ENCODE measurements around the gene U2AF1L4. TPM values are rescaled to one million over a fixed set of nuclear protein-coding genes. Genes with fewer than 3 reads are reported as not detected.
"Not testable (repeated sequence)": the region's sequence is repeated elsewhere in the genome, so short reads cannot be mapped to it uniquely, and the experiment has no call there.

Gene U2AF1L4
- total and polyA plus RNA-seq, 3 experiments from 2014 or later, result 29.0 to 37.5 (median 32.2) TPM

DNA sequence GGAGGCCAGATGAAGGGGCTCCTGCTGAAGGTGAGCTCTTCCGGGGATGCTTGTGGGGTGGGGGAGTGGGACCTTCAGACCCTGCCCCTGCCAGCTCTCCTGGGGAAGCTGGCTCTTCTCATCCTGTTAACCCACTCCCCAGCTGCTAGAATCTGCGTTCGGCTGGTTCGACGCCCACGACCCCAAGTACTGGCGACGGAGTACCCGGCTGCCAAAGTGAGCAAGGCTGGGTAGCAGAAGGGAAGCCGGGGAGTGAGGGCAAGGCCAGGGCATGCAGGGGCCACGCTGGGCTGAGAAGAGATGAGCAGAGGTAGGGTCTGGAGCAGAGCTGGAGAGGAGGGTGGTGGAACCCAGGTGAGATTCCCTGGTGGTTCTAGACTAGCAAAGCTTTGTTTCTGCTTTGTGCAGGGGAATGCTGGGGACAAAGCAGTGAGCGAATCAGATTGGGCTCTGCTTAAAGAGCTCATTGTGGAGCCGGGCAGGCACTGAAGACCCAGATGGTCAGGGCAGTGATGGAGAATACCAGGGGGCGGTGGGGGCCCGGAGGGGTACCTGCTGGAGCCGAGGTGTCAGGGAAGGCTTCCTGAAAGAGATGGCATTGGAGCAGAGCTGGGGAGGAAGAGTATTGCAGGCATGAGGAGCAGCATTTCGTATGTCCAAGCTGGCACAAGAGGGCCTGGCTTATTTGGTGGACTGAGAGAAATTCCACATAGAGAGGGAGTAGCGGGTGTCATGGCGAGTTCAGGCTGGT is 17.1 kb downstream of the U2AF1L4 start:
- ChIA-PET CTCF (interaction anchor here (1.1 to 1.4 kb wide), 2 partner anchors 9 to 16 kb away, joined by 3 to 5 read pairs; no protein-coding TSS in a partner anchor), POLR2A (interaction anchor here (0.9 to 1.5 kb wide), 2 partner anchors 9 to 20 kb away, joined by 3 to 5 read pairs; partner anchors contain the start of gene LIN37)
- H3K4me1 ChIP-seq (ENCODE audit: insufficient read depth, low read length), result no peaks in the 10 kb centered on the region
- Mint-ChIP-seq H3K27me3 (no peaks in the 10 kb centered on the region), H3K4me3 (peak overlapping the region in 2 of 7 donors; percentile 32 to 34), H3K27ac (peak overlapping the region in 1 of 8 donors; percentile 86), H3K4me1 (peaks cover 0 to 5% (median 3%) of the 10 kb centered on the region in 3 donors), H3K9me3 (no peaks in the 10 kb centered on the region), H3K36me3 (peaks cover 5 to 88% (median 16%) of the 10 kb centered on the region in 3 donors)
- H3K27me3 ChIP-seq (ENCODE audit: insufficient read depth, low read length, poor library complexity, severe bottlenecking), result no peaks in the 10 kb centered on the region
- H3K27ac ChIP-seq (ENCODE audit: low read depth, low read length), result no peak overlapping the region
- peaks cover 79% of the 10 kb centered on the region for H3K36me3 ChIP-seq (ENCODE audit: insufficient read depth, low read length)
- no peak for DNase-seq
- no peaks in the 10 kb centered on the region for H3K9me3 ChIP-seq (ENCODE audit: low read length)
- H3K4me3 ChIP-seq (ENCODE audit: low read length), result no peak overlapping the region

DNA sequence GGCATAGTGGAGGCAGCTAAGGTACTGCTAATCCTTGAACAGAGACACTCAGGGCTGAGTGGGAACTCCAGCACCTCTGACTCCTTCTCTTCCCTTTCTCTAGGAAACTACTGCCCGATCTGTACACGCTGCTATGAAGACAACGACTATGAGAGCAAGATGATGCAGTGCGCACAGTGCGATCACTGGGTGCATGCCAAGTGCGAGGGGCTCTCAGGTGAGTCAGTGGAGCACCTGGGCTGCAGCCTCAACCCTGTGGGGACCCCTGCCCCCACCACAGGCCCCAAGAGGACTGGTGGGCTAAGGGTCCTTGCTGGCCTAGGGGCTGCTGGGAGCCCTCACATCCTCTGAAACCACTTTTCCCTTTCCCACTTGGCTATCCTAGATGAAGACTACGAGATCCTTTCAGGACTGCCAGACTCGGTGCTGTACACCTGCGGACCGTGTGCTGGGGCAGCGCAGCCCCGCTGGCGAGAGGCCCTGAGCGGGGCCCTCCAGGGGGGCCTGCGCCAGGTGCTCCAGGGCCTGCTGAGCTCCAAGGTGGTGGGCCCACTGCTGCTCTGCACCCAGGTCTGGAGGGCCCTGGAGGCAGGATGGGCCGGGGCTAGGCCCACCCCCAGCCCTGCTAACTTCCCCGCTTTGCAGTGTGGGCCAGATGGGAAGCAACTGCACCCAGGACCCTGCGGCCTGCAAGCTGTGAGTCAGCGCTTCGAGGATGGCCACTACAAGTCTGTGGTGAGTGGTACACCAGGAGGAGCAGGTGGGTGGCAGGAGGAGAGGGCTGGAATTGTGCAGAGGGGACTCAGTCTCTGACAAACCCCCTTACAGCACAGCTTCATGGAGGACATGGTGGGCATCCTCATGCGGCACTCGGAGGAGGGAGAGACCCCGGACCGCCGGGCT is 17.9 kb downstream of the U2AF1L4 start:
- peaks cover 5 to 94% (median 16%) of the 10 kb centered on the region in 3 donors for H3K36me3 Mint-ChIP-seq

DNA sequence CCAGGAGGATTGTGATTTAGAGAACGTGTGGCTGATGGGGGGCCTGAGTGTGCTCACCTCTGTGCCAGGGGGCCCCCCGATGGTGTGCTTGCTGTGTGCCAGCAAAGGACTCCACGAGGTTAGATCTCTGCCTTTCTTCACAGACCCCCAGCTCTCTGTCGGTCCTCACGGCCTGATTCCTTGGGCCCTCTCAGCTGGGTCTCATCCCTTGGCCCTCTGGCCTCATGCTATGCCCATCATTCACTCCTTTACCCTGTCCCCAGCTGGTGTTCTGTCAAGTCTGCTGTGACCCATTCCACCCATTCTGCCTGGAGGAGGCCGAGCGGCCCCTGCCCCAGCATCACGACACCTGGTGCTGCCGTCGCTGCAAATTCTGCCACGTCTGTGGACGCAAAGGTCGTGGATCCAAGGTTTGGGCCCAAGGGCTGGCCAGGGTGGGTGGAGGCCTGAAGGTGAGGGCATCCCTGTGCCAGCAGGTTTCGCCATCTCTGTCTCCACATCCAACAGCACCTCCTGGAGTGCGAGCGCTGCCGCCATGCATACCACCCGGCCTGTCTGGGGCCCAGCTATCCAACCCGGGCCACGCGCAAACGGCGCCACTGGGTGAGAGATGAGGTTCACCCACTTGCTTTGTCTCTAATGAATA is 19.9 kb downstream of the U2AF1L4 start:
- Histone ChIP-seq H3K27me3 (ENCODE audit: insufficient read depth, low read length, poor library complexity, severe bottlenecking) (no peaks in the 10 kb centered on the region), H3K27ac (ENCODE audit: low read depth, low read length) (no peak overlapping the region), H3K4me3 (ENCODE audit: low read length) (no peak overlapping the region), H3K4me1 (ENCODE audit: insufficient read depth, low read length) (no peaks in the 10 kb centered on the region), H3K36me3 (ENCODE audit: insufficient read depth, low read length) (peaks cover 80% of the 10 kb centered on the region), H3K9me3 (ENCODE audit: low read length) (no peaks in the 10 kb centered on the region)
- no peaks in the 10 kb centered on the region for H3K9me3 Mint-ChIP-seq
- H3K27me3 Mint-ChIP-seq, result no peaks in the 10 kb centered on the region
- POLR2A ChIA-PET, result no interaction called here
- CTCF ChIA-PET, result no interaction called here
- peak overlapping the region in 2 of 8 donors; percentile 58 to 74 for H3K27ac Mint-ChIP-seq
- H3K4me3 Mint-ChIP-seq, result no peak overlapping the region
- DNase-seq, result no peak
- peaks cover 5 to 91% (median 15%) of the 10 kb centered on the region in 3 donors for H3K36me3 Mint-ChIP-seq
- peaks cover 1 to 11% (median 4%) of the 10 kb centered on the region in 3 donors for H3K4me1 Mint-ChIP-seq

More for the DNA sequence above, 17.9 kb downstream of the U2AF1L4 start:
- no peaks in the 10 kb centered on the region for H3K9me3 Mint-ChIP-seq
- Histone ChIP-seq H3K27me3 (ENCODE audit: insufficient read depth, low read length, poor library complexity, severe bottlenecking) (no peaks in the 10 kb centered on the region), H3K4me3 (ENCODE audit: low read length) (no peak overlapping the region), H3K36me3 (ENCODE audit: insufficient read depth, low read length) (peaks cover 87% of the 10 kb centered on the region), H3K9me3 (ENCODE audit: low read length) (no peaks in the 10 kb centered on the region), H3K4me1 (ENCODE audit: insufficient read depth, low read length) (no peaks in the 10 kb centered on the region), H3K27ac (ENCODE audit: low read depth, low read length) (no peak overlapping the region)
- no peak for DNase-seq
- H3K27ac Mint-ChIP-seq, result no peak overlapping the region
- peaks cover 0 to 7% (median 4%) of the 10 kb centered on the region in 3 donors for H3K4me1 Mint-ChIP-seq
- ChIA-PET POLR2A (interaction anchor here (0.8 to 1.5 kb wide), 3 partner anchors 9 to 21 kb away, joined by 3 to 5 read pairs (median 3); partner anchors contain the start of gene LIN37), CTCF (interaction anchor here (1.1 to 1.4 kb wide), 2 partner anchors 10 to 17 kb away, joined by 3 to 5 read pairs; no protein-coding TSS in a partner anchor)
- no peaks in the 10 kb centered on the region for H3K27me3 Mint-ChIP-seq
- H3K4me3 Mint-ChIP-seq, result no peak overlapping the region

DNA sequence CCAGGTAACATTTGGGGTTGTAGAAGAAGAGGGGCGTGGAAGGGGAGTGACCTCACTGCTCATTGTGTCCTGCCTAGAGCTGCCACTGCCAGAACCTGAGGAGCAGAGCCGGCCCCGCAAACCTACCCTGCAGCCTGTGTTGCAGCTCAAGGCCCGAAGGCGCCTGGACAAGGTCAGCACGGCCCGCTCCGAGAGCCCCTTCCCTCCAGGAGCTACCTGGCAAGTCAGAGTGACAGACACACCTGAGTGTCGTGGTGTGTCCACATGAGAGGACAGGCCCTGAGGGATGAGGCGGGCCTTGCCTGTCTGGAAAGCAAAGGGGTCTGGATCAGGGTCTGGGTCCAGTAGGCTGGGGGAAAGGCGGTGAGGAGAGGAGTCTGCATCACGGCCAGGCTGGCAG is 20.7 kb downstream of the U2AF1L4 start:
- Mint-ChIP-seq H3K36me3 (peaks cover 5 to 91% (median 14%) of the 10 kb centered on the region in 3 donors), H3K27me3 (no peaks in the 10 kb centered on the region), H3K4me1 (peaks cover 5 to 15% (median 6%) of the 10 kb centered on the region in 3 donors), H3K4me3 (no peak overlapping the region), H3K9me3 (no peaks in the 10 kb centered on the region), H3K27ac (peak overlapping the region in 1 of 8 donors; percentile 75)
- ChIA-PET POLR2A (interaction anchor here (1.2 kb wide), 1 partner anchor 17 kb away, joined by 3 read pairs; the partner anchor contains the start of gene IGFLR1), CTCF (interaction anchor here (1.4 kb wide), 1 partner anchor 12 kb away, joined by 3 read pairs; no protein-coding TSS in a partner anchor)
- no peaks in the 10 kb centered on the region for H3K27me3 ChIP-seq (ENCODE audit: insufficient read depth, low read length, poor library complexity, severe bottlenecking)
- no peak for DNase-seq
- H3K9me3 ChIP-seq (ENCODE audit: low read length), result no peaks in the 10 kb centered on the region
- H3K36me3 ChIP-seq (ENCODE audit: insufficient read depth, low read length), result peaks cover 72% of the 10 kb centered on the region
- H3K4me3 ChIP-seq (ENCODE audit: low read length), result no peak overlapping the region
- peaks cover 5% of the 10 kb centered on the region for H3K4me1 ChIP-seq (ENCODE audit: insufficient read depth, low read length)
- no peak overlapping the region for H3K27ac ChIP-seq (ENCODE audit: low read depth, low read length)

DNA sequence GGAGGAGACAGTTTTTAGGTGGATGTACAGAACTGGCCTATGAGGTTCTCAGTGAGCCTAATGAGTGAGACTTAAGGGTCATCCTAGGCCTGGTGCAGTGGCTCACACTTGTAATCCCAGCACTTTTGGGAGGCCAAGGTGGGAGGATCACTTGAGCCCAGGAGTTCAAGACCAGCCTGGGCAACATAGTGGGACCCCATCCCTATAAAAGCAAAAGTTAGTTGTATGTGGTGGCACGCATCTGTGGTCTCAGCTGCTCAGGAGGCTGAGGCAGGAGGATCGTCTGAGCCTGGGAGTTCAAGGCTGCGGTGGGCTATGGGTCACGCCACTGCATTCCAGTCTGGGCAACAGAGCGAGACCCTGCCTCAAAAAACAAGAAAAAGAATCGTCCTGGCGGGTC is 21.1 kb downstream of the U2AF1L4 start:
- CTCF ChIA-PET, result interaction anchor here (1.4 kb wide), 1 partner anchor 12 kb away, joined by 3 read pairs; no protein-coding TSS in a partner anchor
- not testable (repeated sequence) for DNase-seq; H3K9me3 Mint-ChIP-seq; H3K27me3 ChIP-seq (ENCODE audit: insufficient read depth, low read length, poor library complexity, severe bottlenecking); H3K27me3 Mint-ChIP-seq; H3K4me3 ChIP-seq (ENCODE audit: low read length); H3K4me1 ChIP-seq (ENCODE audit: insufficient read depth, low read length); H3K27ac ChIP-seq (ENCODE audit: low read depth, low read length); H3K4me3 Mint-ChIP-seq; H3K9me3 ChIP-seq (ENCODE audit: low read length)
- peak overlapping the region in 1 of 8 donors; percentile 75 for H3K27ac Mint-ChIP-seq
- POLR2A ChIA-PET, result interaction anchor here (1.2 kb wide), 1 partner anchor 18 kb away, joined by 3 read pairs; the partner anchor contains the start of gene IGFLR1
- H3K36me3 Mint-ChIP-seq, result peaks cover 5 to 89% (median 10%) of the 10 kb centered on the region in 3 donors
- H3K36me3 ChIP-seq (ENCODE audit: insufficient read depth, low read length), result peaks cover 68% of the 10 kb centered on the region
- H3K4me1 Mint-ChIP-seq, result peaks cover 9 to 20% (median 11%) of the 10 kb centered on the region in 3 donors

DNA sequence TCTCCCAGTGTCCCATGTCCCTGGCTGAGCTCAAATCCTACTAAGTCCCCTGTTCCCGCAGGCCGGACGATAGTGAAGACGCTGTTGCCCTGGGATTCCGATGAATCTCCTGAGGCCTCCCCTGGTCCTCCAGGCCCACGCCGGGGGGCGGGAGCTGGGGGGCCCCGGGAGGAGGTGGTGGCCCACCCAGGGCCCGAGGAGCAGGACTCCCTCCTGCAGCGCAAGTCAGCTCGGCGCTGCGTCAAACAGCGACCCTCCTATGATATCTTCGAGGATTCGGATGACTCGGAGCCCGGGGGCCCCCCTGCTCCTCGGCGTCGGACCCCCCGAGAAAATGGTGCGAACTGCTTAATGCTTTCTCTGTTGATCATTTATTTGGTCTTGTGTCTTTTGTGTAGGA is 21.5 kb downstream of the U2AF1L4 start:
- no peaks in the 10 kb centered on the region for H3K27me3 Mint-ChIP-seq
- Histone ChIP-seq H3K27me3 (ENCODE audit: insufficient read depth, low read length, poor library complexity, severe bottlenecking) (no peaks in the 10 kb centered on the region), H3K27ac (ENCODE audit: low read depth, low read length) (no peak overlapping the region), H3K9me3 (ENCODE audit: low read length) (no peaks in the 10 kb centered on the region), H3K36me3 (ENCODE audit: insufficient read depth, low read length) (peaks cover 63% of the 10 kb centered on the region), H3K4me1 (ENCODE audit: insufficient read depth, low read length) (peaks cover 14% of the 10 kb centered on the region), H3K4me3 (ENCODE audit: low read length) (no peak overlapping the region)
- CTCF ChIA-PET, result interaction anchor here (0.7 to 1.4 kb wide), 3 partner anchors 13 to 17 kb away, joined by 3 to 4 read pairs (median 3); no protein-coding TSS in a partner anchor
- H3K4me3 Mint-ChIP-seq, result no peak overlapping the region
- no peak for DNase-seq
- H3K36me3 Mint-ChIP-seq, result peaks cover 5 to 85% (median 8%) of the 10 kb centered on the region in 3 donors
- H3K9me3 Mint-ChIP-seq, result no peaks in the 10 kb centered on the region
- peaks cover 12 to 24% (median 12%) of the 10 kb centered on the region in 3 donors for H3K4me1 Mint-ChIP-seq
- POLR2A ChIA-PET, result interaction anchor here (1.2 kb wide), 1 partner anchor 18 kb away, joined by 3 read pairs; the partner anchor contains the start of gene IGFLR1
- peak overlapping the region in 1 of 8 donors; percentile 75 for H3K27ac Mint-ChIP-seq

DNA sequence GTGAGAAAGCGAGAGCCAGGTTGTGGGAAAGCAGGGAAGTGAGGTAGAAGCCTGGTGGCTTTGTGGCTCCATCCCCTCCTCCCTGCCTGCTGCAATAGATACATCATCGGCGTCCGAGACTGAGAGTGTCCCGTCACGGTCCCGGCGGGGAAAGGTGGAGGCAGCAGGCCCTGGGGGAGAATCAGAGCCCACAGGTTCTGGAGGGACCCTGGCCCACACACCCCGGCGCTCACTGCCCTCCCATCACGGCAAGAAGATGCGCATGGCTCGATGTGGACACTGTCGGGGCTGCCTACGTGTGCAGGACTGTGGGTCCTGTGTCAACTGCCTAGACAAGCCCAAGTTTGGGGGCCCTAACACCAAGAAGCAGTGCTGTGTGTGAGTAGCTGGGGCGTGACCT is 22.3 kb downstream of the U2AF1L4 start:
- peak overlapping the region in 1 of 8 donors; percentile 87 for H3K27ac Mint-ChIP-seq
- Histone ChIP-seq H3K4me1 (ENCODE audit: insufficient read depth, low read length) (peaks cover 15% of the 10 kb centered on the region), H3K27me3 (ENCODE audit: insufficient read depth, low read length, poor library complexity, severe bottlenecking) (no peaks in the 10 kb centered on the region), H3K9me3 (ENCODE audit: low read length) (no peaks in the 10 kb centered on the region), H3K27ac (ENCODE audit: low read depth, low read length) (no peak overlapping the region), H3K36me3 (ENCODE audit: insufficient read depth, low read length) (peaks cover 57% of the 10 kb centered on the region), H3K4me3 (ENCODE audit: low read length) (no peak overlapping the region)
- DNase-seq, result no peak
- no peaks in the 10 kb centered on the region for H3K27me3 Mint-ChIP-seq
- peaks cover 5 to 80% (median 8%) of the 10 kb centered on the region in 3 donors for H3K36me3 Mint-ChIP-seq
- H3K4me3 Mint-ChIP-seq, result no peak overlapping the region
- H3K9me3 Mint-ChIP-seq, result no peaks in the 10 kb centered on the region
- ChIA-PET CTCF (interaction anchor here (0.7 to 1.4 kb wide), 3 partner anchors 14 to 17 kb away, joined by 3 to 4 read pairs (median 3); no protein-coding TSS in a partner anchor), POLR2A (no interaction called here)
- peaks cover 12 to 28% (median 13%) of the 10 kb centered on the region in 3 donors for H3K4me1 Mint-ChIP-seq
